Effector memory CD4-positive, alpha-beta T cell (primary cell): Measurements from ENCODE around the gene INSL6.
"Not testable (repeated sequence)": the region's sequence is repeated elsewhere in the genome, so short reads cannot be mapped to it uniquely, and the experiment has no call there.

Experiments used
- DNase-seq, 3 donors: peaks; one replicate each; pipeline ENCODE4 v3.0.0-alpha.2; 2020
- H3K27ac ChIP-seq: 2 replicates; pipeline ENCODE4 v1.7.0; 2013; ENCODE audit warnings: mild to moderate bottlenecking, low read length, moderate library complexity; ENCODE audit not compliant: insufficient read depth, poor library complexity, severe bottlenecking
- H3K27me3 ChIP-seq: replicated peaks from 2 replicates; pipeline ENCODE4 v1.7.0; 2013; ENCODE audit warnings: mild to moderate bottlenecking, low read length; ENCODE audit not compliant: insufficient read depth, control insufficient read depth, poor library complexity, severe bottlenecking
- H3K36me3 ChIP-seq: 2 replicates; pipeline ENCODE4 v1.7.0; 2013; ENCODE audit warnings: mild to moderate bottlenecking, low read length, moderate library complexity; ENCODE audit not compliant: control insufficient read depth, insufficient read depth
- H3K4me1 ChIP-seq: 2 replicates; pipeline ENCODE4 v1.7.0; 2013; ENCODE audit warnings: low read length, mild to moderate bottlenecking; ENCODE audit not compliant: control insufficient read depth, insufficient read depth, poor library complexity, severe bottlenecking
- H3K4me3 ChIP-seq: 2 replicates; pipeline ENCODE4 v1.7.0; 2013; ENCODE audit warnings: low read length, low read depth, mild to moderate bottlenecking; ENCODE audit not compliant: insufficient read depth, poor library complexity, severe bottlenecking
- H3K9me3 ChIP-seq: 2 replicates; pipeline ENCODE4 v1.7.0; 2013; ENCODE audit warnings: mild to moderate bottlenecking, low read length, moderate library complexity; ENCODE audit not compliant: control insufficient read depth

The INSL6 gene

DNA sequence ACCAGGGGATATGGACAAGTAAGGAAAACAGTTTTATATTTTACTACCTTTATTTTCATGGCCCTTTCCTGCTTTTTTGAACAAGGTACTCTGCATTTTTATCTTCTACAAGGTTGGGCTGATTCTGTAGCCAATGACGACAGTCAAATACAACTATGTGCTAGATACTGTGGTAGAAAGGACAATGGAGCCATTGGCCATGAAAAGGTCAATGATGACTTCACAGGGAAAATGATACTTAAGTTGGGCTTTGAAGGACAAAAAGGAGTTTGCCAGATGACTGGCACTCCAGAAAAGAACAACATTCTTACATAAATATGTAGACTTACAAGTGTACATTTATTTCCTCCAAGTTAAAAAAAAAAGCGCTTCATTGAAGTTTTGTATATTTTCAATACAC, 663 bp downstream of the INSL6 start:
- no peak for DNase-seq
- H3K27ac ChIP-seq: no peak overlapping the region
- H3K9me3 ChIP-seq: no peaks in the 10 kb centered on the region
- no peak overlapping the region for H3K4me3 ChIP-seq
- no peaks in the 10 kb centered on the region for H3K4me1 ChIP-seq
- H3K27me3 ChIP-seq: no peaks in the 10 kb centered on the region
- no peaks in the 10 kb centered on the region for H3K36me3 ChIP-seq

DNA sequence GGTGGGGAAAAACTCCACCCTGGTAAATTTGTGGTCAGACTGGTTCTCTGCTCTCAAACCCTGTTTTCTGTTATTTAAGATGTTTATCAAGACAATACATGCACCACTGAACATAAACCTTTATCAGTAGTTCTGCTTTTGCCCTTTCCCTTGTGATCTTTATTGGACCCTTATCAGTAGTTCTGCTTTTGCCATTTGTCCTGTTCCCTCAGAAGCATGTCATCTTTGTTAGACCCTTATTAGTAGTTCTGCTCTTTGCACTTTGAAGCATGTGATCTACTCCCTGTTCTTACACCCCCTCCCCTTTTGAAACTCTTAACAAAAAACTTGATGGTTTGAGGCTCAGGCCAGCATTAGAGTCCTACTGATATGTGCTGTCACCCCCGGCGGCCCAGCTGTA, 4.8 kb downstream of the INSL6 start:
- H3K27ac ChIP-seq, H3K36me3 ChIP-seq, DNase-seq, H3K9me3 ChIP-seq, H3K4me3 ChIP-seq, H3K4me1 ChIP-seq, H3K27me3 ChIP-seq: not testable (repeated sequence)

DNA sequence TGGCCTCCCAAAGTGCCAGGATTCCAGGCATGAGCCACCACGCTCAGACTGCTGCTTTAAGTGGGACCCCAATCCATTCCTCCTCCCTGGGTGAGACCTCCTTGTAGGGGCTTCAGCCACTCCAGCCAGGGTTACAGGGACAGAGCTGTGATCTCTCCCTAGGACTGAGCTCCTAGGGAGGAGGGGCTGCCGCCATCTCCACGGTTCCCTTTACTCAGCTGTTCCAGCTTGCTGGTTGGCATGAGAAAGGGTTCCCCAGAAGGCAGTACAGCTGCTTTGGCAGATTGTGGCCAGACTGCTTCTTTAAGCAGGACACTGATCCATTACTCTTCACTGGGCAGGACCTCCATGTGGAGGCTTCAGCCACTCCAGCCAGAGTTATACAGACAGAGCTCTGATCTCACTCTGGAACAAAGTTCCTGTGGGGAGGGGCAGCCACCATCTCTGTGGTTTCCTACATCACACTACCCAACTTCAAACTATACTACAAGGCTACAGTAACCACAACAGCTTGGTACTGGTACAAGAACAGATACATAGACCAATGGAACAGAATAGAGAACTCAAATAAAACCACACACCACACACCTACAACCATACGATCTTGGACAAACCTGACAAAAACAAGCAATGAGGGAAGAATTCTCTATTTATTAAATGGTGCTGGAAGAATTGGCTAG, 7.2 kb downstream of the INSL6 start:
- H3K9me3 ChIP-seq: no peaks in the 10 kb centered on the region
- H3K27me3 ChIP-seq: no peaks in the 10 kb centered on the region
- H3K36me3 ChIP-seq: no peaks in the 10 kb centered on the region
- no peak for DNase-seq
- no peak overlapping the region for H3K27ac ChIP-seq
- H3K4me3 ChIP-seq: no peak overlapping the region
- H3K4me1 ChIP-seq: peaks cover 7% of the 10 kb centered on the region

DNA sequence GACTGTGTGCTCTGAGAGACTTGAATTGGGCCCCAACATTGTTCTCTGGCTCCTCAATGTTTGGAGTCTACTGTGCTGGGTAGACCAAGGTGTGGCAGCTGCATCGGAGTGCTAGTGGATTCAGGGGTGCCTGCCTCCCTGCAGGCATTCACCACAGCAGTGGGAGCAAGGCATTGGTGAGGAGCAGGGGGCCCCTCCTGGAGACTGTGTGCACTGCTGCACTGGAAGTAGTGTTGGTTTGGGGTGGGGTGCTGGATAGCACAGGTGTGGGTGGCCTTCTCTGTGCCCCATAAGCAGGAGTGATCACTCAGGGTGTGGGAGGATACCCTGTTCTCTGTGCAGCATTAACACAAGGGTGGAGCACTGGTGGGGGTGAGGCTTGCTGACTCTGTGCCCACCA, 39.2 kb downstream of the INSL6 start:
- Histone ChIP-seq H3K27me3 (no peaks in the 10 kb centered on the region), H3K36me3 (no peaks in the 10 kb centered on the region), H3K4me3 (no peak overlapping the region), H3K9me3 (no peaks in the 10 kb centered on the region), H3K27ac (no peak overlapping the region), H3K4me1 (no peaks in the 10 kb centered on the region)
- no peak for DNase-seq

DNA sequence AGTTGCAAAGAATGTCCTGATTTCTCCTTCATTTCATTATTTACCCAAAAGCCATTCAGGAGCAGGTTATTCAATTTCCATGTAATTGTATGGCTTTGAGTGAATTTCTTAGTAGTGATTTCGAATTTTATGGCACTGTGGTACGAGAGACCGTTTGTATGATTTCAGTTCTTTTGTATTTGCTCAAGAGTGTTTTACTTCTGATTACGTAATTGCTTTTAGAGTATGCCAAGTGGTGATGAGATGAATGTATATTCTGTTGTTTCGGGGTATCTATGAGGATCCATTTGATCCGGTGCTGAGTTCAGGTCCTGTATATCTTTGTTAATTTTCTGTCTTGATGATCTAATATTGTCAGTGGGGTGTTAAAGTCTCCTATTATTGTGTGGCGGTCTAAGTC, 41.2 kb downstream of the INSL6 start:
- no peak for DNase-seq
- Histone ChIP-seq H3K9me3 (no peaks in the 10 kb centered on the region), H3K4me3 (no peak overlapping the region), H3K4me1 (no peaks in the 10 kb centered on the region), H3K27me3 (no peaks in the 10 kb centered on the region), H3K27ac (no peak overlapping the region), H3K36me3 (no peaks in the 10 kb centered on the region)

DNA sequence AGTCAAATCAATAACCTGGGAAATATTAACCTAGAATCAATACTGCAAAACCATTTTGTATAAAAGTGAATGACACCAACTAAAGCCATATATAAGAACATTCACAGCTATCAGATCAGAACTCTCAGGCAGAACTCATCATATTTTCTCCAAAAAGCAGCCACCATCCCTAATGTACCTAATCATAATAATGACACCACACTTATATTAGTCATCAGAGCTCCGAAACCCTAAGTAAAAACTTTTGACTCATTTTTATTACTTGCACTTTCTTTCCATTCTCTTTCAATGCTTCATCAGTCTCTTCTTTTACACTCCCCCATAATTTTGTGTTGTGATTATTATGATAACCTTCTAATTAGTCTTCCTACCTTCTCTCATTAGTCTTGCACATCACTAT, 45.3 kb downstream of the INSL6 start:
- no peaks in the 10 kb centered on the region for H3K36me3 ChIP-seq
- H3K4me3 ChIP-seq: no peak overlapping the region
- H3K9me3 ChIP-seq: no peaks in the 10 kb centered on the region
- DNase-seq: no peak
- H3K27ac ChIP-seq: no peak overlapping the region
- H3K4me1 ChIP-seq: no peaks in the 10 kb centered on the region
- no peaks in the 10 kb centered on the region for H3K27me3 ChIP-seq

DNA sequence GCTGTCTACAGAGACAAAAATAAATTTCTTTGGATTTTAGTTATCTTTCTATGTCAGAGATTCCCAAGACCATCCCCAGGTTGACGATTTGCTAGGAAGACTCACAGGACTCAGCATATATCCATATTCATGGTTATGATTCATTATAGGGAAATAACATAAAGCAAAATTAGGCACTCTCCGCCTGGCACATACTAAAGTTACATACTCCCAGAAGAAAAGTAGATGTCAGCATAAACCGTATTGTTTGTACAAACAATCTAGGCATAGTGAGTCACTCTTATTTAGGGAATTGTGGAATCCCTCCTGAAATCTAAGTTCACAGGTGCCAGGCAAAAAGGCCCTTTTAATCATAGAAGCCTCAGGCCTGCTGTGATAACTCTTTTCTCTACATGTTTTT, 62.9 kb downstream of the INSL6 start:
- H3K36me3 ChIP-seq: peaks cover 4% of the 10 kb centered on the region
- no peaks in the 10 kb centered on the region for H3K9me3 ChIP-seq
- H3K27me3 ChIP-seq: no peaks in the 10 kb centered on the region
- H3K4me1 ChIP-seq: no peaks in the 10 kb centered on the region
- H3K4me3 ChIP-seq: no peak overlapping the region
- no peak for DNase-seq
- H3K27ac ChIP-seq: no peak overlapping the region

DNA sequence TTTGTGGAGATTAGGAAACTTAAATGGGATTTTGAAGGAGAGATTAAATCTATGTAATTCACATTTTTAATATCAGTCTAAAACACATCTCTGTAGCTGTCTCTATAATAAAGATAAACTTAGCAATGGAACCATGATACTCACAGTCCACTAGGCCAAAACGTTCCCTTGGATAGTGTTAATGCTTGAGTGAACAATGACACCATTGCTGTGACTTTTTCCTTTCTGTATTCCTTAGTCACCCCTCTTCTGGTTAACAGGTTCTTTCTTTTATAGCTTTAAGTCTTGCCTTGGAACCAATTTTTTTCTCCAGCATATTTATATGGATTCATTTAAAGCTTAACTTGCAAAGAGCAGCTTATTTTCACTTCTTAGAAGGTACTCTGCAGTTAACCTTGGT, 63.3 kb downstream of the INSL6 start:
- H3K4me1 ChIP-seq: no peaks in the 10 kb centered on the region
- H3K27me3 ChIP-seq: no peaks in the 10 kb centered on the region
- no peak overlapping the region for H3K27ac ChIP-seq
- H3K4me3 ChIP-seq: no peak overlapping the region
- no peaks in the 10 kb centered on the region for H3K9me3 ChIP-seq
- peaks cover 4% of the 10 kb centered on the region for H3K36me3 ChIP-seq
- DNase-seq: no peak

DNA sequence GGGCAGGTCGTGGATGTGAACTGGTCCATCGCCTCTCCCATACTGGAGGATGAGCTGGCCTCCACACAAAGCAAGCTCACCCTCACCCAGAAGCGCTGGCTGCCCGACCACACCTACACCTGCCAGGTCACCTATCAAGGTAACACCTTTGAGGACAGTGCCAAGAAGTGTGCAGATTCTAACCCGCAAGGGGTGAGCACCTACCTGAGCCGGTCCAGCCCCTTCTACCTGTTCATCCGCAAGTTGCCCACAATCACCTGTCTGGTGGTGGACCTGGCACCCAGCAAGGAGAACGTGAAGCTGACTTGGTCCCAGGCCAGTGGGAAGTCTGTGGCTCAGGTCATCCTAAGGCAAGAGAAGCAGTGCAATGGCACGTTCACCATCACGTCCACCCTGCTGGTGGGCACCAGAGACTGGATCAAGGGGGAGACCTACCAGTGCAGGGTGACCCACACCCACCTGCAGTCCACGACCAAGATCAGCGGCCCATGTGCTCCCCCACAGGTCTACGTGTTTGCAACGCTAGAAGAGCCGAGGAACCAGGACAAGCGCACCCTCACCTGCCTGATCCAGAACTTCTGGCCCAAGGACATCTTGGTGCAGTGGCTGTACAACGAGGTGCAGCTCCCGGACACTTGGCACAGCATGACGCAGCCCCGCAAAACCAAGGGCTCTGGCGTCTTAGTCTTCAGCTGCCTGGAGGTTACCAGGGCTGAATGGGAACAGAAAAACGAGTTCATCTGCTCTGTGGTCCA, 71.3 kb downstream of the INSL6 start:
- no peaks in the 10 kb centered on the region for H3K27me3 ChIP-seq
- peaks cover 11% of the 10 kb centered on the region for H3K36me3 ChIP-seq
- H3K27ac ChIP-seq: no peak overlapping the region
- H3K4me3 ChIP-seq: no peak overlapping the region
- H3K9me3 ChIP-seq: no peaks in the 10 kb centered on the region
- no peaks in the 10 kb centered on the region for H3K4me1 ChIP-seq
- DNase-seq: no peak
